ENCODE results near the gene BTBD3. TPM values are rescaled to one million over a fixed set of nuclear protein-coding genes. Genes with fewer than 3 reads are reported as not detected.
A peak's percentile ranks its signal among the peaks of the same experiment; 100 is the strongest.

BTBD3 gene
- total and polyA plus RNA-seq, 2 experiments from 2014 or later = 22.3 to 68.3 TPM

GRCh38 chr20:11890331-11891076 lies 27.2 kb upstream of the BTBD3 start:
- H2AFZ ChIP-seq = peak overlapping the region; percentile 80
- peak overlapping the region; percentile 97 for H3K27ac ChIP-seq
- H3K4me3 ChIP-seq = peak overlapping the region; percentile 87
- H3K9me3 ChIP-seq (ENCODE audit: low read depth) = no peaks in the 10 kb centered on the region
- peak overlapping the region; percentile 87 for H3K4me2 ChIP-seq
- DNase-seq (ENCODE audit: low spot score) = peak; percentile 96
- 2% methylated on average over 52 of the region's 69 CpGs for WGBS (ENCODE audit: low lambda C conversion rate, missing lambda C conversion rate)
- H3K27me3 ChIP-seq = no peaks in the 10 kb centered on the region
- peaks cover 16% of the 10 kb centered on the region for H3K4me1 ChIP-seq (ENCODE audit: insufficient read depth)
- H3K9me2 ChIP-seq (replicated peaks; ENCODE audit: insufficient read depth) = no peaks in the 10 kb centered on the region
- peaks cover 41% of the 10 kb centered on the region for H3K79me2 ChIP-seq
- H3K36me3 ChIP-seq (replicated peaks; ENCODE audit: insufficient read depth, low read depth) = no peaks in the 10 kb centered on the region
- no peak for TF ChIP-seq EZH2phosphoT487 (IDR thresholded peaks at IDR 0.05; ENCODE audit: low read depth, severe bottlenecking, unreplicated experiment)
- no peak for TF ChIP-seq EZH2 (IDR thresholded peaks at IDR 0.05; ENCODE audit: borderline replicate concordance)
- no peak for TF ChIP-seq CTCF (IDR thresholded peaks at IDR 0.05; ENCODE audit: poor library complexity)
- no peaks in the 10 kb centered on the region for H4K20me1 ChIP-seq (ENCODE audit: insufficient read depth, poor library complexity, severe bottlenecking)

- Histone ChIP-seq H3K9me3 (ENCODE audit: low read depth) (no peaks in the 10 kb centered on the region), H2AFZ (peak overlapping the region; percentile 70), H3K27me3 (no peaks in the 10 kb centered on the region), H4K20me1 (ENCODE audit: insufficient read depth, poor library complexity, severe bottlenecking) (no peaks in the 10 kb centered on the region), H3K4me1 (ENCODE audit: insufficient read depth) (peaks cover 16% of the 10 kb centered on the region), H3K9me2 (replicated peaks; ENCODE audit: insufficient read depth) (no peaks in the 10 kb centered on the region), H3K4me3 (peak overlapping the region; percentile 87), H3K27ac (peak overlapping the region; percentile 97), H3K79me2 (peaks cover 48% of the 10 kb centered on the region), H3K36me3 (replicated peaks; ENCODE audit: insufficient read depth, low read depth) (no peaks in the 10 kb centered on the region), H3K4me2 (peak overlapping the region; percentile 87)
- peak; percentile 81 for DNase-seq (ENCODE audit: low spot score)
- no peak for TF ChIP-seq EZH2phosphoT487 (IDR thresholded peaks at IDR 0.05; ENCODE audit: low read depth, severe bottlenecking, unreplicated experiment)
- WGBS (ENCODE audit: low lambda C conversion rate, missing lambda C conversion rate) = under 1% methylated on average over 30 of the region's 72 CpGs
Measured at GRCh38 chr20:11891077-11891775, 26.5 kb upstream of the BTBD3 start.

- H4K20me1 ChIP-seq (ENCODE audit: insufficient read depth, poor library complexity, severe bottlenecking) = peaks cover 6% of the 10 kb centered on the region
- H3K79me2 ChIP-seq = peaks cover 56% of the 10 kb centered on the region
- peak; percentile 92 for DNase-seq (ENCODE audit: low spot score)
- peak overlapping the region; percentile 87 for H3K4me2 ChIP-seq
- H3K4me1 ChIP-seq (ENCODE audit: insufficient read depth) = peaks cover 16% of the 10 kb centered on the region
- peak overlapping the region; percentile 70 for H2AFZ ChIP-seq
- no peaks in the 10 kb centered on the region for H3K36me3 ChIP-seq (replicated peaks; ENCODE audit: insufficient read depth, low read depth)
- peak overlapping the region; percentile 97 for H3K27ac ChIP-seq
- H3K27me3 ChIP-seq = no peaks in the 10 kb centered on the region
- TF ChIP-seq EZH2phosphoT487 (IDR thresholded peaks at IDR 0.05; ENCODE audit: low read depth, severe bottlenecking, unreplicated experiment) (no peak), EZH2 (IDR thresholded peaks at IDR 0.05; ENCODE audit: borderline replicate concordance) (no peak), CTCF (IDR thresholded peaks at IDR 0.05; ENCODE audit: poor library complexity) (no peak)
- no peaks in the 10 kb centered on the region for H3K9me2 ChIP-seq (replicated peaks; ENCODE audit: insufficient read depth)
- peak overlapping the region; percentile 87 for H3K4me3 ChIP-seq
- H3K9me3 ChIP-seq (ENCODE audit: low read depth) = no peaks in the 10 kb centered on the region
- WGBS (ENCODE audit: low lambda C conversion rate, missing lambda C conversion rate) = under 1% methylated on average over 17 of the region's 17 CpGs
Measured at GRCh38 chr20:11891776-11892545, 25.7 kb upstream of the BTBD3 start.

Measured in hepatocyte (in vitro differentiated cells).